OCI-LY1 (cell line): ENCODE data around the gene IL17RB.

ENCODE experiments used
- H2AFZ ChIP-seq: fragments of 200-600 bp; sonication (generic), shearing (Covaris generic); 2 replicates; pipeline ENCODE4 v1.6.0; 2014; ENCODE audit warnings: antibody characterized with exemption, mild to moderate bottlenecking, low read length
- H3F3A ChIP-seq: fragments of 200-600 bp; sonication (generic), shearing (Covaris generic); 2 replicates; pipeline ENCODE4 v1.6.0; 2014; ENCODE audit warnings: mild to moderate bottlenecking, antibody characterized with exemption, low read length, moderate library complexity; ENCODE audit not compliant: insufficient read depth
- H3K27ac ChIP-seq: fragments of 200-600 bp; sonication (generic); 2 replicates; pipeline ENCODE4 v1.5.1; 2014; ENCODE audit warnings: low read length, mixed run types, mild to moderate bottlenecking, low read depth; ENCODE audit not compliant: poor library complexity, severe bottlenecking
- H3K27me3 ChIP-seq: fragments of 200-600 bp; sonication (generic); 2 replicates; pipeline ENCODE4 v1.6.0; 2014; ENCODE audit warnings: antibody characterized with exemption, mild to moderate bottlenecking, low read length, moderate library complexity; ENCODE audit not compliant: insufficient read depth
- H3K36me3 ChIP-seq: fragments of 200-600 bp; sonication (generic); 2 replicates; pipeline ENCODE4 v1.6.1; 2014; ENCODE audit warnings: mild to moderate bottlenecking, antibody characterized with exemption, low read length, moderate library complexity, mixed read lengths; ENCODE audit not compliant: insufficient read depth
- H3K4me1 ChIP-seq: fragments of 200-600 bp; sonication (generic); 2 replicates; pipeline ENCODE4 v1.5.1; 2014; ENCODE audit warnings: mild to moderate bottlenecking, low read length, moderate library complexity; ENCODE audit not compliant: insufficient read depth, severe bottlenecking
- H3K4me2 ChIP-seq: fragments of 200-600 bp; sonication (generic), shearing (Covaris generic); 2 replicates; pipeline ENCODE4 v1.6.1; 2014; ENCODE audit warnings: low read length
- H3K4me3 ChIP-seq: fragments of 200-600 bp; sonication (generic); 2 replicates; pipeline ENCODE4 v1.5.1; 2014; ENCODE audit warnings: low read length, low read depth, mild to moderate bottlenecking, mixed read lengths; ENCODE audit not compliant: poor library complexity, severe bottlenecking
- H3K79me2 ChIP-seq: fragments of 200-600 bp; shearing (Covaris generic); 2 replicates; pipeline ENCODE4 v1.6.1; 2016; ENCODE audit warnings: mixed run types, low read length, mixed read lengths; ENCODE audit not compliant: insufficient read depth
- H3K9ac ChIP-seq: fragments of 200-600 bp; sonication (generic), shearing (Covaris generic); 2 replicates; pipeline ENCODE4 v1.6.1; 2014; ENCODE audit warnings: mild to moderate bottlenecking, low read length, mixed read lengths
- H3K9me2 ChIP-seq: fragments of 200-600 bp; sonication (generic), shearing (Covaris generic); 2 replicates; pipeline ENCODE4 v1.6.1; 2014; ENCODE audit warnings: low read depth, mild to moderate bottlenecking, low read length, mixed read lengths
- H3K9me3 ChIP-seq: fragments of 200-600 bp; shearing (Covaris generic); 2 replicates; pipeline ENCODE4 v1.6.1; 2014; ENCODE audit warnings: low read length, mixed read lengths
- H4K20me1 ChIP-seq: fragments of 200-600 bp; sonication (generic), shearing (Covaris generic); 2 replicates; pipeline ENCODE4 v1.6.0; 2016; ENCODE audit warnings: mild to moderate bottlenecking, low read length; ENCODE audit not compliant: insufficient read depth
- EZH2 ChIP-seq: fragments of 200-600 bp; sonication (generic), shearing (Covaris generic); IDR thresholded peaks from 2 replicates; pipeline ENCODE4 v1.8.0; 2017; ENCODE audit warnings: borderline replicate concordance, mixed run types, mild to moderate bottlenecking, antibody characterized with exemption, low read length, moderate library complexity, mixed read lengths
- TF ChIP-seq, protein P1 (sequence below): fragments of 200-600 bp; sonication (generic), shearing (Covaris generic); IDR thresholded peaks from 2 replicates; pipeline ENCODE4 v1.5.1; 2017; ENCODE audit warnings: mild to moderate bottlenecking, antibody characterized with exemption, low read length, moderate library complexity, mixed read lengths

IL17RB gene

GRCh38 chr3:53818221-53819162, 27.9 kb upstream of the IL17RB start:
- H3K36me3 ChIP-seq = no peaks in the 10 kb centered on the region
- H3K9me3 ChIP-seq = no peaks in the 10 kb centered on the region
- H3K27me3 ChIP-seq = no peaks in the 10 kb centered on the region
- no peak overlapping the region for H3K4me2 ChIP-seq
- no peak overlapping the region for H3K9ac ChIP-seq
- H3F3A ChIP-seq = no peaks in the 10 kb centered on the region
- H3K79me2 ChIP-seq = no peaks in the 10 kb centered on the region
- H2AFZ ChIP-seq = no peak overlapping the region
- H3K27ac ChIP-seq = no peak overlapping the region
- no peak for TF ChIP-seq EZH2
- TF ChIP-seq, protein P1, sequence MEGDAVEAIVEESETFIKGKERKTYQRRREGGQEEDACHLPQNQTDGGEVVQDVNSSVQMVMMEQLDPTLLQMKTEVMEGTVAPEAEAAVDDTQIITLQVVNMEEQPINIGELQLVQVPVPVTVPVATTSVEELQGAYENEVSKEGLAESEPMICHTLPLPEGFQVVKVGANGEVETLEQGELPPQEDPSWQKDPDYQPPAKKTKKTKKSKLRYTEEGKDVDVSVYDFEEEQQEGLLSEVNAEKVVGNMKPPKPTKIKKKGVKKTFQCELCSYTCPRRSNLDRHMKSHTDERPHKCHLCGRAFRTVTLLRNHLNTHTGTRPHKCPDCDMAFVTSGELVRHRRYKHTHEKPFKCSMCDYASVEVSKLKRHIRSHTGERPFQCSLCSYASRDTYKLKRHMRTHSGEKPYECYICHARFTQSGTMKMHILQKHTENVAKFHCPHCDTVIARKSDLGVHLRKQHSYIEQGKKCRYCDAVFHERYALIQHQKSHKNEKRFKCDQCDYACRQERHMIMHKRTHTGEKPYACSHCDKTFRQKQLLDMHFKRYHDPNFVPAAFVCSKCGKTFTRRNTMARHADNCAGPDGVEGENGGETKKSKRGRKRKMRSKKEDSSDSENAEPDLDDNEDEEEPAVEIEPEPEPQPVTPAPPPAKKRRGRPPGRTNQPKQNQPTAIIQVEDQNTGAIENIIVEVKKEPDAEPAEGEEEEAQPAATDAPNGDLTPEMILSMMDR = no peak
- no peaks in the 10 kb centered on the region for H4K20me1 ChIP-seq
- H3K4me1 ChIP-seq = no peaks in the 10 kb centered on the region
- no peaks in the 10 kb centered on the region for H3K9me2 ChIP-seq
- no peak overlapping the region for H3K4me3 ChIP-seq

- H2AFZ ChIP-seq = no peak overlapping the region
- H3K4me1 ChIP-seq = no peaks in the 10 kb centered on the region
- H3K4me3 ChIP-seq = no peak overlapping the region
- no peaks in the 10 kb centered on the region for H3K36me3 ChIP-seq
- H3K9ac ChIP-seq = no peak overlapping the region
- TF ChIP-seq, protein P1 = no peak
- no peak for TF ChIP-seq EZH2
- no peaks in the 10 kb centered on the region for H3K79me2 ChIP-seq
- no peak overlapping the region for H3K27ac ChIP-seq
- H3K9me2 ChIP-seq = no peaks in the 10 kb centered on the region
- no peaks in the 10 kb centered on the region for H3F3A ChIP-seq
- H3K4me2 ChIP-seq = no peak overlapping the region
- no peaks in the 10 kb centered on the region for H4K20me1 ChIP-seq
- H3K9me3 ChIP-seq = no peaks in the 10 kb centered on the region
- H3K27me3 ChIP-seq = no peaks in the 10 kb centered on the region
These were observed 27.1 kb upstream of the IL17RB start for GRCh38 chr3:53819163-53819868.

DNA sequence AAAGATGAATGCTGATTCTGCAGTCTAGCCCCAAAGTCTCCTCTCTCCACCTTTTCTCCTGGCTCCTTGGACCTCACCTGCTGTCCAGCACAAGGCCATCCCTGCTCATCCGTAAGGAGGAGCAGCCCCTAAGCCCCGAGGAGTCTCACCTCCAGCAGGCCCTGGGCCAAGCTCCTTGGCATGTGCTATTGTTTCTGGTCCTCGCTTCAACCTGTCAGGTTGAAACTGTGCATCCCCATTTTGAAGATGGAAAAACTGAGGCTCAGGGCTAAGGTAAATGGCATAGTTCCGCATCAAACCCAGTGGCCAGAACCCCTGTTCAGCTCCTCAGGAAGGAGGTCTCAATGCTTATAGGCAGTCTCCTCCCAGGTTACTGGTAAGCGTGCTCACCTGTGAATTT, 26.3 kb upstream of the IL17RB start:
- H3K79me2 ChIP-seq = no peaks in the 10 kb centered on the region
- no peaks in the 10 kb centered on the region for H3K9me3 ChIP-seq
- no peak overlapping the region for H3K4me3 ChIP-seq
- no peaks in the 10 kb centered on the region for H3K36me3 ChIP-seq
- H3K4me2 ChIP-seq = no peak overlapping the region
- H3K27ac ChIP-seq = no peak overlapping the region
- TF ChIP-seq, protein P1 = no peak
- no peak for TF ChIP-seq EZH2
- H3K9me2 ChIP-seq = no peaks in the 10 kb centered on the region
- H3F3A ChIP-seq = no peaks in the 10 kb centered on the region
- H3K4me1 ChIP-seq = no peaks in the 10 kb centered on the region
- H3K9ac ChIP-seq = no peak overlapping the region
- no peaks in the 10 kb centered on the region for H3K27me3 ChIP-seq
- no peaks in the 10 kb centered on the region for H4K20me1 ChIP-seq
- no peak overlapping the region for H2AFZ ChIP-seq
